Measurements from ENCODE around the gene SLC25A27. TPM values are rescaled to one million over a fixed set of nuclear protein-coding genes. Genes with fewer than 3 reads are reported as not detected.
A peak's percentile ranks its signal among the peaks of the same experiment; 100 is the strongest.

Gene SLC25A27
- polyA plus RNA-seq, 4 donors, result 1.3 to 45.4 (median 3.7) TPM; not detected in 1

DNA sequence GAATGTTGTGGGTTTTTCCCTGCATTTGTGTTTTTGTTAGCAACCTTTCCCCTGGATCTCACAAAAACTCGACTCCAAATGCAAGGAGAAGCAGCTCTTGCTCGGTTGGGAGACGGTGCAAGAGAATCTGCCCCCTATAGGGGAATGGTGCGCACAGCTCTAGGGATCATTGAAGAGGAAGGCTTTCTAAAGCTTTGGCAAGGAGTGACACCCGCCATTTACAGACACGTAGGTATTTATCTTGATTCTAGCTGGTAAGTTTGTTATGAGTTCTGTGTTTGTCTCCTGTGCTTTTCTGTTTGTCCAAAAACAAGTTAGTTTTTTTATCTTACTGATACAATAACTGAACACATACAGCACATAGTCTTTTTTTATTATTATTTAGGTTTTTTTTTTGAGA is 3.0 kb downstream of the SLC25A27 start:
- 67 to 77% (median 74%) methylated on average over 6 of the region's 6 CpGs for WGBS, 3 donors
- DNase-seq (peak in 1 of 2 donors; percentile 21), FAIRE-seq (no peak)
- peaks cover 0 to 4% (median 0%) of the 10 kb centered on the region in 3 donors for H3K36me3 ChIP-seq (ENCODE audit: control insufficient read depth in 3 of 3, insufficient read depth in 2 of 3, low read depth in 1 of 3, low read length in 3 of 3)
- H3K27me3 ChIP-seq (ENCODE audit: control insufficient read depth in 3 of 3, insufficient read depth in 3 of 3, low read length in 3 of 3), result peaks cover 0 to 3% (median 2%) of the 10 kb centered on the region in 3 donors
- no peak overlapping the region for H3K4me3 ChIP-seq (ENCODE audit: low read depth in 1 of 3, low read length in 3 of 3)
- H3K4me1 ChIP-seq (ENCODE audit: control insufficient read depth in 3 of 3, insufficient read depth in 2 of 3, low read depth in 1 of 3, low read length in 2 of 3), result no peaks in the 10 kb centered on the region
- no peaks in the 10 kb centered on the region for H3K9me3 ChIP-seq (ENCODE audit: control insufficient read depth in 2 of 2, insufficient read depth in 1 of 2, low read depth in 1 of 2, low read length in 1 of 2)
- no peak overlapping the region for H3K27ac ChIP-seq (ENCODE audit: low read depth in 1 of 3, low read length in 2 of 3)

DNA sequence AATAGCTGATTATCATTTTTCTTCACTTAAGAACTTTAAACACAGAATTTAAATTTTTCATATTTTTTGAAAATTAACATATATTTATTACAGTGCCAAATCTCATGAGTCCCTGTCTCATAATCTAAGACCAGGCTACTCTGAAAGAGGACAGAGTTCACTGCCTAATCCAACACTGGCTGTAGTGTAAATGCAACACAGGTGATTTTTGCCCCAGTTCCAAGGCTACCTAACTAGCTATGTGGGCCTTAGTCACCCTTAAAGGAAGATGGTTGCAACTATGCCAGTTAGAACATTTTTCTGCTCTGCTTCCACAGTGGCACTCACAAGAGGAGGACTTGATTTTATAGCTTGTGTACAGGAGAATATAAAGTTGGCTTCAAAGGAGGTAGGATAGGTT is 4.9 kb downstream of the SLC25A27 start:
- Histone ChIP-seq H3K4me1 (ENCODE audit: control insufficient read depth in 3 of 3, insufficient read depth in 2 of 3, low read depth in 1 of 3, low read length in 2 of 3) (no peaks in the 10 kb centered on the region), H3K9me3 (ENCODE audit: control insufficient read depth in 2 of 2, insufficient read depth in 1 of 2, low read depth in 1 of 2, low read length in 1 of 2) (no peaks in the 10 kb centered on the region), H3K4me3 (ENCODE audit: low read depth in 1 of 3, low read length in 3 of 3) (no peak overlapping the region), H3K27ac (ENCODE audit: low read depth in 1 of 3, low read length in 2 of 3) (no peak overlapping the region), H3K36me3 (ENCODE audit: control insufficient read depth in 3 of 3, insufficient read depth in 2 of 3, low read depth in 1 of 3, low read length in 3 of 3) (peaks cover 0 to 4% (median 0%) of the 10 kb centered on the region in 3 donors), H3K27me3 (ENCODE audit: control insufficient read depth in 3 of 3, insufficient read depth in 3 of 3, low read length in 3 of 3) (peaks cover 0 to 3% (median 2%) of the 10 kb centered on the region in 3 donors)
- DNase-seq (peak in 1 of 2 donors; percentile 12), FAIRE-seq (no peak)

DNA sequence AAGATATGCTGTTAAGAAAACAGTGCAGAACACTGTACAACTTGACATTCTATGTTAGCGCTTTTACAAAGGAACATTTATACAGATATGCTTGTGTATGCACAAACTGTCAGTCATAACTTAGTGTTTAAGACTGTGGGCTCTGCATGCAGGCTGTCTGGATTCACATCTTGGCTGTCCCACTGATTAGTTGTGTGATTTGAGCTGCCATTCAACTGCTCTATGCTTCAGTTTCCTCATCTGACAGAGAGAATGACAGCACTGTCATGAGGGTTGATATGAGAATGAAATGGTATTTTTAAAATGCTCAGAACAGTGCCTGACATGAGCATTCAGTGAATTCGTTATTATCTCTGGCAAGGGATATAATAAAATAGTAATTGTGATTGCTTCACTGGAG is 8.7 kb downstream of the SLC25A27 start:
- FAIRE-seq, result no peak
- Histone ChIP-seq H3K27me3 (ENCODE audit: control insufficient read depth in 3 of 3, insufficient read depth in 3 of 3, low read length in 3 of 3) (no peaks in the 10 kb centered on the region), H3K27ac (ENCODE audit: low read depth in 1 of 3, low read length in 2 of 3) (no peak overlapping the region), H3K9me3 (ENCODE audit: control insufficient read depth in 2 of 2, insufficient read depth in 1 of 2, low read depth in 1 of 2, low read length in 1 of 2) (no peaks in the 10 kb centered on the region), H3K4me3 (ENCODE audit: low read depth in 1 of 3, low read length in 3 of 3) (no peak overlapping the region), H3K36me3 (ENCODE audit: control insufficient read depth in 3 of 3, insufficient read depth in 2 of 3, low read depth in 1 of 3, low read length in 3 of 3) (peaks cover 0 to 4% (median 0%) of the 10 kb centered on the region in 3 donors), H3K4me1 (ENCODE audit: control insufficient read depth in 3 of 3, insufficient read depth in 2 of 3, low read depth in 1 of 3, low read length in 2 of 3) (no peaks in the 10 kb centered on the region)
- DNase-seq, result no peak
- 75 to 83% (median 77%) methylated on average over 2 of the region's 2 CpGs for WGBS, 3 donors

DNA sequence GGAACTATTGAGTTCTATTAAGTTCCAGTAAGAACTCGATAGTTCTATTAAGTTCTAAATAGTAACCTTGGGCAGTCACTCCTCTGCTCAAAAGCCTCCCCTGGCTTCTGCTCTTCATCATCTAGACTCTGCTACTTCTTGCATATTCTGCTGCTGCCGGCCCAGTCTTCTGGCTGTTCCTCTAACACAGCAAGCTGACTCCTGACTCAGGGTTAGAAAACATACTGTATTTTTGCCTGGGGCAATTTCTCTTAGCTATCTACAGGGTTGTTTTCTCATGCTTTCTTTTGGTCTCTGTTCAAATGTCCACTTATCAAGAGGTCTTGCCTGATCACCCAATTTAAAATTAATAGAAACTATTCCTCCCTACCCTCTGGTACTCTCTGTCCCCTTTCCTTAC is 14.6 kb downstream of the SLC25A27 start:
- H3K36me3 ChIP-seq (ENCODE audit: control insufficient read depth in 3 of 3, insufficient read depth in 2 of 3, low read depth in 1 of 3, low read length in 3 of 3), result no peaks in the 10 kb centered on the region
- WGBS, 3 donors, result 89 to 100% (median 89%) methylated on average over 2 of the region's 2 CpGs
- no peaks in the 10 kb centered on the region for H3K4me1 ChIP-seq (ENCODE audit: control insufficient read depth in 3 of 3, insufficient read depth in 2 of 3, low read depth in 1 of 3, low read length in 2 of 3)
- H3K4me3 ChIP-seq (ENCODE audit: low read depth in 1 of 3, low read length in 3 of 3), result no peak overlapping the region
- H3K27me3 ChIP-seq (ENCODE audit: control insufficient read depth in 3 of 3, insufficient read depth in 3 of 3, low read length in 3 of 3), result no peaks in the 10 kb centered on the region
- H3K9me3 ChIP-seq (ENCODE audit: control insufficient read depth in 2 of 2, insufficient read depth in 1 of 2, low read depth in 1 of 2, low read length in 1 of 2), result no peaks in the 10 kb centered on the region
- no peak for DNase-seq
- no peak overlapping the region for H3K27ac ChIP-seq (ENCODE audit: low read depth in 1 of 3, low read length in 2 of 3)
- FAIRE-seq, result no peak

DNA sequence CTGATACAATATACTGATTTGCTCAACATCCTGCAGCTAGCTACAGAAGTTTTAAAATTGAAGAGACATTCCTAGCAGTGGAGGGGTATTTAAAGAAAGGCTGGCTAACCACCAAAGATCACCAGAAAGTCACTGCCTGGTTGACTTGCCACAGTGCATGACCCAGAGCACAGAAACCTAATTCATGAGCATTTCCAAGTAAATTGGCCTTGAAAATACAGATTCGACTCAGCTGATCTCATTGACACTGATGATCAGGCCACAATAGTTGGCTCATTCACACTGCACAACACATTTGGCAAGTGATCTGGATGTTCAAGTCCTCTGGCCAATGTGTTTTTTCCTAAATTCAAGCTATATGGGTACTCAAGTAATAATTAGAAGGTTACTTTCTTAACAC is 21.6 kb downstream of the SLC25A27 start:
- no peak overlapping the region for H3K27ac ChIP-seq (ENCODE audit: low read depth in 1 of 3, low read length in 2 of 3)
- DNase-seq (no peak), FAIRE-seq (no peak)
- no peaks in the 10 kb centered on the region for H3K27me3 ChIP-seq (ENCODE audit: control insufficient read depth in 3 of 3, insufficient read depth in 3 of 3, low read length in 3 of 3)
- H3K4me3 ChIP-seq (ENCODE audit: low read depth in 1 of 3, low read length in 3 of 3), result no peak overlapping the region
- no peaks in the 10 kb centered on the region for H3K4me1 ChIP-seq (ENCODE audit: control insufficient read depth in 3 of 3, insufficient read depth in 2 of 3, low read depth in 1 of 3, low read length in 2 of 3)
- 73 to 95% (median 84%) methylated on average over 1 of the region's 1 CpG for WGBS, 3 donors
- no peaks in the 10 kb centered on the region for H3K36me3 ChIP-seq (ENCODE audit: control insufficient read depth in 3 of 3, insufficient read depth in 2 of 3, low read depth in 1 of 3, low read length in 3 of 3)
- no peaks in the 10 kb centered on the region for H3K9me3 ChIP-seq (ENCODE audit: control insufficient read depth in 2 of 2, insufficient read depth in 1 of 2, low read depth in 1 of 2, low read length in 1 of 2)

DNA sequence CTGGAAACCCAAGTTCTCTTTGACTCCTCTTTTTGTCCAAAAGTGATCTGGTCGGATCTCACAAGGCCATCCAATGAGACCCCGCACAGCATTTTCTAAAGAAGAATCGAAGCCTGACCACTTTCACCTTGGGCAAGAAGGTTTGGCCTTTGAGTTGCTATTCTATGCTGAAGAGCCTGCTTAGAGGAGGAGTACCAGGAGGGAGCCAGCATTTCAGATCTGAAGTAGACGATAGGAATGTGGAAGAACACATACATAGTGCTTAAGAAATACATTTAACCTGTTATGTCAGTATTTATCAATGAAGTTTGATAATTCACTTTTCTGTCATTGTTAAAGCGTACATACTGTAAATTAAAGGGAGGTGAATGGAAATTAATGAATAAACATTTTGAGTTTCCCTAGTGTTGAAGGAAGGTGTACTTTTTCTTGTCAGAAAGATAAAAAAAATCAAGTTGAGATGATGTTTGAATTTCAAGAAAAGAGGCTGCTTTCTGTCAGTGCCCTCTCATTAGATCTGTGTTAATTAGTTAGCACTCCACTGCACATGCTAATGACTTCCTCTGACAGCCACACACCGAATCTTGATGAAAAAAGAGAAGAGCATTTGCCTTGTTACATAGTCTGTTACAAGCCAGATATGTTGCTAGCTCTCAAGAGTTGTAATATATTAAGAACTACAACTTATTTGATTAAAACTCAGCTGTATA is 24.0 kb downstream of the SLC25A27 start:
- FAIRE-seq, result no peak
- H3K4me3 ChIP-seq (ENCODE audit: low read depth in 1 of 3, low read length in 3 of 3), result no peak overlapping the region
- 88 to 93% (median 88%) methylated on average over 6 of the region's 6 CpGs for WGBS, 3 donors

DNA sequence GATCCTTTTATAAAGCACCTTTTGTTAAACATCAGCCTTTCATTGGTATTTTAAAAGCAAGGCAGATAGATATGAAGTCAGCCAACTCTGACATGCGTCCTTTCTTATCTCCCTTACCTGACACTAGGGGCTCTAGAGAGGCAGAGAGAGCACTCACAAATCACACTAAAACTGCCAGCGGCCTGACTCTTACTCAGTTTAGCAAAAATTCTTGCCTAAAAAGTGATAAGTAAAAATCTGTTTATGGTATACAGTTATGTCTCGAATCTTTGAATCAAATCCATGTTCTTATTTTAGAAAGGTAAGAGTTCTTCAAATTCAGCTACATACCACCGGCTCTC is 24.5 kb downstream of the SLC25A27 start:
- Histone ChIP-seq H3K9me3 (ENCODE audit: control insufficient read depth in 2 of 2, insufficient read depth in 1 of 2, low read depth in 1 of 2, low read length in 1 of 2) (no peaks in the 10 kb centered on the region), H3K4me3 (ENCODE audit: low read depth in 1 of 3, low read length in 3 of 3) (no peak overlapping the region), H3K27me3 (ENCODE audit: control insufficient read depth in 3 of 3, insufficient read depth in 3 of 3, low read length in 3 of 3) (no peaks in the 10 kb centered on the region), H3K4me1 (ENCODE audit: control insufficient read depth in 3 of 3, insufficient read depth in 2 of 3, low read depth in 1 of 3, low read length in 2 of 3) (no peaks in the 10 kb centered on the region), H3K36me3 (ENCODE audit: control insufficient read depth in 3 of 3, insufficient read depth in 2 of 3, low read depth in 1 of 3, low read length in 3 of 3) (no peaks in the 10 kb centered on the region), H3K27ac (ENCODE audit: low read depth in 1 of 3, low read length in 2 of 3) (no peak overlapping the region)
- peak in 1 of 2 donors; percentile 7 for DNase-seq
- no peak for FAIRE-seq
- WGBS, 3 donors, result 69 to 83% (median 78%) methylated on average over 4 of the region's 4 CpGs

More for the DNA sequence above, 24.0 kb downstream of the SLC25A27 start:
- DNase-seq, result no peak
- no peaks in the 10 kb centered on the region for H3K27me3 ChIP-seq (ENCODE audit: control insufficient read depth in 3 of 3, insufficient read depth in 3 of 3, low read length in 3 of 3)
- no peaks in the 10 kb centered on the region for H3K36me3 ChIP-seq (ENCODE audit: control insufficient read depth in 3 of 3, insufficient read depth in 2 of 3, low read depth in 1 of 3, low read length in 3 of 3)
- H3K9me3 ChIP-seq (ENCODE audit: control insufficient read depth in 2 of 2, insufficient read depth in 1 of 2, low read depth in 1 of 2, low read length in 1 of 2), result no peaks in the 10 kb centered on the region
- H3K4me1 ChIP-seq (ENCODE audit: control insufficient read depth in 3 of 3, insufficient read depth in 2 of 3, low read depth in 1 of 3, low read length in 2 of 3), result no peaks in the 10 kb centered on the region
- H3K27ac ChIP-seq (ENCODE audit: low read depth in 1 of 3, low read length in 2 of 3), result no peak overlapping the region

DNA sequence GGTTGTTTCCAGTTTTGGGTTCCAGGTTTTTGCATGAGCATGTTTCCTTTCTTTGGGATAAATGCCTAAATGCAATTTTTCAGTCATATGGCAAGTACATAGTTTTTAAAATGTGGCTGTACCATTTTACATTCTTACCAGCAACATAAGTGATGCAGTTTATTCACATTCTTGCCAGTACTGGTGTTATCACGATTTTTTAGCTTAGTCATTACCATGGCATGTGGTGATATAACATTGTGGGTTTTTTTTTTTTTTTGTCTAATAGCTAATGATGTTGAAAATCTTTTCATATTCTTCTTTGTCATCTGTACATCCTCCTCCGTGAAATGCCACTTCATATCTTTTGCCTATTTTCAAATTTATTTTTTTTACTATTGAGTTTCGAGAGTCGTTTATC is 32.0 kb downstream of the SLC25A27 start:
- 74 to 75% (median 75%) methylated on average over 4 of the region's 4 CpGs for WGBS, 3 donors
- H3K36me3 ChIP-seq (ENCODE audit: control insufficient read depth in 3 of 3, insufficient read depth in 2 of 3, low read depth in 1 of 3, low read length in 3 of 3), result no peaks in the 10 kb centered on the region
- H3K9me3 ChIP-seq (ENCODE audit: control insufficient read depth in 2 of 2, insufficient read depth in 1 of 2, low read depth in 1 of 2, low read length in 1 of 2), result no peaks in the 10 kb centered on the region
- DNase-seq (no peak), FAIRE-seq (no peak)
- H3K4me3 ChIP-seq (ENCODE audit: low read depth in 1 of 3, low read length in 3 of 3), result no peak overlapping the region
- no peak overlapping the region for H3K27ac ChIP-seq (ENCODE audit: low read depth in 1 of 3, low read length in 2 of 3)
- no peaks in the 10 kb centered on the region for H3K4me1 ChIP-seq (ENCODE audit: control insufficient read depth in 3 of 3, insufficient read depth in 2 of 3, low read depth in 1 of 3, low read length in 2 of 3)
- H3K27me3 ChIP-seq (ENCODE audit: control insufficient read depth in 3 of 3, insufficient read depth in 3 of 3, low read length in 3 of 3), result no peaks in the 10 kb centered on the region

DNA sequence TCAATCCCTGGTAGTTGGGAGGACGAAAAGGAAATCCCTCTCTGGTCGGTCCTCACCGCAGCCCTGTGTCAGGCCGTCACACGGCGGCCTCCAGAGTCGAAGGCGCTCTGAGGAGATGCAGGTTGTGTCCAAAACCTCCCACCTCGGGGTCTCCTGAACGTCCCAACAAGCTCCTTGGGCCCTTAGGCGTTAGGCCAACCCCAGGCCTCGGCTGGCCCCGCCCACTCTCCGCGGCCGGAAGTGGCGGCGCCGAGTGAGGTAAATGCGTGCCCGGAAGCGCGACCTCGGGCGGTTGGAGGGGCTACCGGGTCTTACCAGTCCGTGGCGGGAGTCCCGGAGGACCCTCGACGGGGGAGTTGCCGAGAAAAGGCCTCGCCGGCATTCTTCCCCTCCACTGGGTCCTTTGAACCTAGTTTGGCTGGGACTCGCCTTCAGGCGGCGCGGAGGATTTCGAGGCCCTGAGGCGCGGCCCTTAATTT is 34.9 kb downstream of the SLC25A27 start, which contains the start of gene TDRD6:
TDRD6 (plus strand) TSS at position 267 of the 479 bp plus-strand sequence. CDS start 244 bp downstream, outside the sequence.
- DNase-seq, result no peak
- FAIRE-seq, result no peak

More for the DNA sequence above, 34.9 kb downstream of the SLC25A27 start, which contains the start of gene TDRD6:
- H3K4me3 ChIP-seq (ENCODE audit: low read depth in 1 of 3, low read length in 3 of 3), result no peak within 1 kb of the TSS
- no peaks in the 10 kb centered on the region for H3K27me3 ChIP-seq (ENCODE audit: control insufficient read depth in 3 of 3, insufficient read depth in 3 of 3, low read length in 3 of 3)
- peaks cover 0 to 4% (median 2%) of the 10 kb centered on the region in 3 donors for H3K4me1 ChIP-seq (ENCODE audit: control insufficient read depth in 3 of 3, insufficient read depth in 2 of 3, low read depth in 1 of 3, low read length in 2 of 3)
- H3K36me3 ChIP-seq (ENCODE audit: control insufficient read depth in 3 of 3, insufficient read depth in 2 of 3, low read depth in 1 of 3, low read length in 3 of 3), result no peaks in the 10 kb centered on the region
- H3K9me3 ChIP-seq (ENCODE audit: control insufficient read depth in 2 of 2, insufficient read depth in 1 of 2, low read depth in 1 of 2, low read length in 1 of 2), result no peaks in the 10 kb centered on the region
- 91 to 94% (median 91%) methylated on average over 41 of the region's 41 CpGs for WGBS, 3 donors
- H3K27ac ChIP-seq (ENCODE audit: low read depth in 1 of 3, low read length in 2 of 3), result no peak within 1 kb of the TSS
